ENCODE measurements around the gene KCNH1.

The KCNH1 gene

DNA sequence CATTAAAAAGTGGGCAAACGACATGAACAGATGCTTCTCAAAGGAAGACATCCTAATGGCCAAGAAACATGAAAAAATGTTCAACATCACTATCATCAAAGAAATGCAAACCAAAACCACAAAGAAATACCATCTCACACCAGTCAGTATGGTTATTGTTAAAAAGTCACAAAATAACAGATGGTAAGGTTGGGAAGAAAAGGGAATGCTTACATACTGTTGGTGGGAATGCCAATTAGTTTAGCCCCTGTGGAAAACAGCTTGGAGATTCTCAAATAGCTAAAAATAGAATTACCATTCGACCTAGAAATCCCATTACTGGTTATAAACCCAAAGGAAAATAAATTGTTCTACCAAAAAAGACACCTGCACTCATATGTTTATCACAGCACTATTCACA lies 369.4 kb downstream of the KCNH1 start:
- Histone ChIP-seq H3K27me3 (ENCODE audit: insufficient read depth, low read length) (no peaks in the 10 kb centered on the region), H3K36me3 (ENCODE audit: insufficient read depth, low read depth, low read length) (no peaks in the 10 kb centered on the region), H3K9ac (ENCODE audit: low read depth, low read length) (no peak overlapping the region), H3K4me1 (ENCODE audit: insufficient read depth, low read length) (no peaks in the 10 kb centered on the region), H3K4me3 (ENCODE audit: low read length) (no peak overlapping the region), H3K27ac (ENCODE audit: low read length) (no peak overlapping the region), H3K9me3 (ENCODE audit: insufficient read depth, low read depth, low read length) (no peaks in the 10 kb centered on the region)

- Histone ChIP-seq H3K4me3 (ENCODE audit: low read length) (no peak overlapping the region), H3K9me3 (ENCODE audit: insufficient read depth, low read depth, low read length) (no peaks in the 10 kb centered on the region), H3K36me3 (ENCODE audit: insufficient read depth, low read depth, low read length) (no peaks in the 10 kb centered on the region), H3K4me1 (ENCODE audit: insufficient read depth, low read length) (peaks cover 4% of the 10 kb centered on the region; the same call in 1 of the 2 replicates), H3K9ac (ENCODE audit: low read depth, low read length) (no peak overlapping the region), H3K27me3 (ENCODE audit: insufficient read depth, low read length) (no peaks in the 10 kb centered on the region), H3K27ac (ENCODE audit: low read length) (no peak overlapping the region)
Observed at GRCh38 chr1:210758761-210759160, 375.2 kb downstream of the KCNH1 start.

DNA sequence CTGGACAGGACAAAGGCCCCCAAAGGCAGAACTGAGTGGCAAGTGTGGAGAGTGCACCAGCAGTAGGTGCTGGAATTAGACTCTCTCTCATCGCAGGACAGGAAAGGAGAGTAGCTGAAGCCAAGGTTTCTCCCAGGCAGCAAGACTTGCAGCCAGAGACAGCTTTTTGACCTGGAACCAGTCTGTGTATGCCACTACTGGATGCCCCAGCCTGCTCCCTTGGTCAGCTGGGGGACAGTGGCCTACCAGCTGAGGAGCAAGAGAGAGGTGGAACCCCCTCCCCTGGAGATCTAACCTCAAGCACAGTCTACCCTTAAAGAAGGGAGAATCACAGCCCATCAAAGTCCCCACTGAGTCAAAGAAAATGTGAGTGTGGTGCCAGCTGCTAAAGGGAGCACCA lies 375.7 kb downstream of the KCNH1 start:
- no peak overlapping the region for H3K9ac ChIP-seq (ENCODE audit: low read depth, low read length)
- H3K27me3 ChIP-seq (ENCODE audit: insufficient read depth, low read length) = no peaks in the 10 kb centered on the region
- no peaks in the 10 kb centered on the region for H3K9me3 ChIP-seq (ENCODE audit: insufficient read depth, low read depth, low read length)
- H3K4me1 ChIP-seq (ENCODE audit: insufficient read depth, low read length) = peaks cover 4% of the 10 kb centered on the region; the same call in 1 of the 2 replicates
- no peak overlapping the region for H3K27ac ChIP-seq (ENCODE audit: low read length)
- H3K36me3 ChIP-seq (ENCODE audit: insufficient read depth, low read depth, low read length) = no peaks in the 10 kb centered on the region
- no peak overlapping the region for H3K4me3 ChIP-seq (ENCODE audit: low read length)

GRCh38 chr1:210757677-210758076 lies 376.3 kb downstream of the KCNH1 start:
- Histone ChIP-seq H3K9ac (ENCODE audit: low read depth, low read length) (no peak overlapping the region), H3K36me3 (ENCODE audit: insufficient read depth, low read depth, low read length) (no peaks in the 10 kb centered on the region), H3K4me3 (ENCODE audit: low read length) (no peak overlapping the region), H3K4me1 (ENCODE audit: insufficient read depth, low read length) (peaks cover 4% of the 10 kb centered on the region; the same call in 1 of the 2 replicates), H3K27ac (ENCODE audit: low read length) (no peak overlapping the region), H3K27me3 (ENCODE audit: insufficient read depth, low read length) (no peaks in the 10 kb centered on the region), H3K9me3 (ENCODE audit: insufficient read depth, low read depth, low read length) (no peaks in the 10 kb centered on the region)

DNA sequence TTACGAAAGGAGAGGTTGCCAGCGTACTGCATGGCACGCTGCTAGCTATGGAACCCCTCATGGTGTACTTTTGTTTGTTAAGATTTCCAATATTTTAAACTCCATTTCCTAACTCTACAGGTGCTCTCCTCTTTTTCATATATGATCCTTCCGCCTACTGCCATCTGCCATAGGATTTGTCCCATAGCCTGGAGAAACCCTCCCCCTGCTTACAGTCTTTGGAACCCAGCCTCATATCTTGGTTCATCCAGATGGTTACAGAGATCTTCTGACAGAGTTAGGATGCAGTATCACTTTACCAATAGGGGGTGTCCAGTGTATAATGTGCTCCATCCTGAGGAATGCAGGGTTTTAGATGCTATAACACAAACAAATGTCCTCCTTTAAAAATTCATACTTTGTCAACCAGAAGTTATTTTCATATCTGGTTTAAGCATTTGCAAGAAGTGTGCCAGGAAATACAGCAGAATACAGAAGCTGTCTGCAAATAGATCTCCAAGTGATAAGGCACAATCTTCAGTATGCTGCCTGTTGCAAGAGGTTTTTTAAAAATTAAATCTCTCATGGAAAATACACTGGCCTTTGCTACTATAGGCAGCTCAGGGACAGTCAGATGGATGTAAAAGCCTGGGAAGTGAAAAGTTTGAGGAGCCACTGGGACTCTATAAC lies 377.8 kb downstream of the KCNH1 start:
- Histone ChIP-seq H3K27me3 (ENCODE audit: insufficient read depth, low read length) (no peaks in the 10 kb centered on the region), H3K4me3 (ENCODE audit: low read length) (no peak overlapping the region), H3K27ac (ENCODE audit: low read length) (no peak overlapping the region), H3K9ac (ENCODE audit: low read depth, low read length) (no peak overlapping the region), H3K36me3 (ENCODE audit: insufficient read depth, low read depth, low read length) (no peaks in the 10 kb centered on the region), H3K9me3 (ENCODE audit: insufficient read depth, low read depth, low read length) (no peaks in the 10 kb centered on the region), H3K4me1 (ENCODE audit: insufficient read depth, low read length) (peaks cover 4% of the 10 kb centered on the region; the same call in 1 of the 2 replicates)

GRCh38 chr1:210754878-210755665 lies 378.9 kb downstream of the KCNH1 start:
- Histone ChIP-seq H3K27me3 (ENCODE audit: insufficient read depth, low read length) (no peaks in the 10 kb centered on the region), H3K4me3 (ENCODE audit: low read length) (no peak overlapping the region), H3K36me3 (ENCODE audit: insufficient read depth, low read depth, low read length) (no peaks in the 10 kb centered on the region), H3K9ac (ENCODE audit: low read depth, low read length) (no peak overlapping the region), H3K4me1 (ENCODE audit: insufficient read depth, low read length) (peaks cover 4% of the 10 kb centered on the region; the same call in 1 of the 2 replicates), H3K27ac (ENCODE audit: low read length) (no peak overlapping the region), H3K9me3 (ENCODE audit: insufficient read depth, low read depth, low read length) (no peaks in the 10 kb centered on the region)

GRCh38 chr1:210751911-210752310 lies 382.0 kb downstream of the KCNH1 start:
- H3K27me3 ChIP-seq (ENCODE audit: insufficient read depth, low read length) = no peaks in the 10 kb centered on the region
- no peaks in the 10 kb centered on the region for H3K36me3 ChIP-seq (ENCODE audit: insufficient read depth, low read depth, low read length)
- no peak overlapping the region for H3K9ac ChIP-seq (ENCODE audit: low read depth, low read length)
- H3K27ac ChIP-seq (ENCODE audit: low read length) = no peak overlapping the region
- no peak overlapping the region for H3K4me3 ChIP-seq (ENCODE audit: low read length)
- no peaks in the 10 kb centered on the region for H3K9me3 ChIP-seq (ENCODE audit: insufficient read depth, low read depth, low read length)
- H3K4me1 ChIP-seq (ENCODE audit: insufficient read depth, low read length) = peaks cover 4% of the 10 kb centered on the region; the same call in 1 of the 2 replicates

DNA sequence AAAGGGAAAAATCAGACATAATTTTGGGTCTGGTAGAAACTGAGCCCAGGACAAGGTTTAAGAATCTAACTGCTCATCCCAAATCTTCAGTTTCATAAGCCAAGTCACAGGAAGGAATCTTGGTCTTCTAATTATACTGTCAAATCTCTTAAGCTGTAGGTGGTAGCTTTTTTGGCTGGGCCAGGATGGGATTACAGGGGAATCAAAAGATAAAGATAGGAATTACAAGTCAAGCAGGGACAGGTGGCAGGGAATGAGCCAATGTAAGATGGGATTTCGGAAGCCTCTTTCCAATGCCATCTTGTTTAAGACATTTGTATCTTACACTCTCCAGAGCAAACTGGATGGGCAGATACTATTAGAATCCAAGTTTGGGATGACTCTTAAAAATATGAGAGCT lies 383.5 kb downstream of the KCNH1 start:
- Histone ChIP-seq H3K4me1 (ENCODE audit: insufficient read depth, low read length) (peaks cover under 1% of the 10 kb centered on the region; the same call in 1 of the 2 replicates), H3K36me3 (ENCODE audit: insufficient read depth, low read depth, low read length) (no peaks in the 10 kb centered on the region), H3K9ac (ENCODE audit: low read depth, low read length) (no peak overlapping the region), H3K27ac (ENCODE audit: low read length) (no peak overlapping the region), H3K4me3 (ENCODE audit: low read length) (no peak overlapping the region), H3K9me3 (ENCODE audit: insufficient read depth, low read depth, low read length) (no peaks in the 10 kb centered on the region), H3K27me3 (ENCODE audit: insufficient read depth, low read length) (no peaks in the 10 kb centered on the region)

DNA sequence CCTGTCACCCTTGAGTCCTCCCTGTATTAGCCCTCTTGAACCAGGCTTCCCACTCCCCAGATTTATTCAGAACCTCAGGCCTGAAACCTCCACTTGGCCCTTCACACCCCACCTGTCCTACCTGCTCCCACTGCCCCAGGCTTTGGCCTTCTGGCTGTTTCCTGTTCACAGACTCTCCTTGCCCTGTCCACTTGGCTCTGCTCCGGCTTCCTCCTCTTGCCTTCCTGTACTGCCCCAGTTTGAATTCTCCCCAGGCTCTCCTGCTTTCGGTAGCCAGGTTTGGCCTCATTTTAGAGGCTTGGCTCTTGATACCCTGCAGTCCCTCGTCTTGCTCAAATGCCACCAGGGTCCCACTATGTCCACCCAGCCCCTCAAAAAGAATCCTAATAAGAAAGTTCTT lies 385.2 kb downstream of the KCNH1 start:
- Histone ChIP-seq H3K9me3 (ENCODE audit: insufficient read depth, low read depth, low read length) (no peaks in the 10 kb centered on the region), H3K27ac (ENCODE audit: low read length) (no peak overlapping the region), H3K9ac (ENCODE audit: low read depth, low read length) (no peak overlapping the region), H3K36me3 (ENCODE audit: insufficient read depth, low read depth, low read length) (no peaks in the 10 kb centered on the region), H3K4me1 (ENCODE audit: insufficient read depth, low read length) (no peaks in the 10 kb centered on the region), H3K4me3 (ENCODE audit: low read length) (no peak overlapping the region), H3K27me3 (ENCODE audit: insufficient read depth, low read length) (no peaks in the 10 kb centered on the region)

DNA sequence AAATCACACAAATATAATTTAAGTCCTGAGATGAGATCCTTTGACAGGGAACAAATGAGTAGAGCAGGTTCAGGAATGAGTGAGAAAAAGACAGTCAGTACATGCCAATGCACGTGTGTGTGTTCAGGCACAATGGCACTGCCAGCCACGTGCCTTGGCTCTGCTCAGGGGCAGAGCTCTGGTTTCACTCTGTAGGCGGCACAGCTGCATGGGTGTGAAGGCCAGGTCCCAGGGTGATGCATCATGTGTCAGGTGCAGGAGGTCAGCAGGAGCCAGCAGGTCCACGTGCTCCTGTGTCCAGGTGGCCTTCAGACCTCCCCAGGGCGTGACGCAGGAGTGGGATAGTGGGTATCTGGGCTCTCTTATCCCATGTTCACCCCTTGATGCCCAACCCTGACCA lies 386.1 kb downstream of the KCNH1 start:
- Histone ChIP-seq H3K9me3 (ENCODE audit: insufficient read depth, low read depth, low read length) (no peaks in the 10 kb centered on the region), H3K36me3 (ENCODE audit: insufficient read depth, low read depth, low read length) (no peaks in the 10 kb centered on the region), H3K27ac (ENCODE audit: low read length) (no peak overlapping the region), H3K4me1 (ENCODE audit: insufficient read depth, low read length) (no peaks in the 10 kb centered on the region), H3K4me3 (ENCODE audit: low read length) (no peak overlapping the region), H3K27me3 (ENCODE audit: insufficient read depth, low read length) (no peaks in the 10 kb centered on the region), H3K9ac (ENCODE audit: low read depth, low read length) (no peak overlapping the region)

DNA sequence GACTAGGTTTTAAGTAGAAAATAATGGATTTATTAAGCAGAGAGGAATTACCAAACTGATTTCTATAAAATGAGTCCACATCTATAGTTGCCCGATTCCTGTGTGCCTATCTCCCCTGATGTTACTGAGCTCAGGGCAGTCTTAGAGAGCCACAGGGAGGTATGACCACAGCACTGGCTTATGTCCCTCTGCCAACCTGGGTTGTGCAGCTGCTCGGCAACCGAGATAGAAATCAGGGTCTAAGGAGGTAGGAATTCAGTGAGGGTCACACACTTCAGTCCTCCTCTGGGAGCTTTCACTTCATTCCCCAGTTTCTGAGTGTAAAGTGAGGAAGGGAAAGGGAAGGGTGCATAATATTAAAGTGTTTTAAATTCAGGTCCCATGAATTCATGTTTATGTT lies 386.8 kb downstream of the KCNH1 start:
- no peaks in the 10 kb centered on the region for H3K9me3 ChIP-seq (ENCODE audit: insufficient read depth, low read depth, low read length)
- no peak overlapping the region for H3K9ac ChIP-seq (ENCODE audit: low read depth, low read length)
- H3K4me3 ChIP-seq (ENCODE audit: low read length) = no peak overlapping the region
- no peaks in the 10 kb centered on the region for H3K4me1 ChIP-seq (ENCODE audit: insufficient read depth, low read length)
- H3K27me3 ChIP-seq (ENCODE audit: insufficient read depth, low read length) = no peaks in the 10 kb centered on the region
- no peak overlapping the region for H3K27ac ChIP-seq (ENCODE audit: low read length)
- H3K36me3 ChIP-seq (ENCODE audit: insufficient read depth, low read depth, low read length) = no peaks in the 10 kb centered on the region
